Breast epithelium (tissue), 4 donors: ENCODE measurements around the gene ELOVL5. TPM values are rescaled to one million over a fixed set of nuclear protein-coding genes. Genes with fewer than 3 reads are reported as not detected.

Experiments used
- DNase-seq, 2 donors: peaks; one replicate each; pipeline ENCODE4 v3.0.0-alpha.2; 2019; ENCODE audit warnings: low spot score in 2 of 2
- H3K27ac ChIP-seq, 2 donors: fragments of 200-600 bp; sonication (generic) in 1 of 2; one replicate each; pipeline ENCODE4 v1.5.1; 2016 to 2019; ENCODE audit warnings: mild to moderate bottlenecking in 1 of 2
- H3K27me3 ChIP-seq, 2 donors: fragments of 200-600 bp; sonication (generic) in 1 of 2; one replicate each; pipeline versions ENCODE4 v1.5.1 to v1.6.0; 2017 to 2019; ENCODE audit warnings: control low read depth in 1 of 2, mild to moderate bottlenecking in 1 of 2
- H3K36me3 ChIP-seq: fragments of 200-600 bp; one replicate; pipeline ENCODE4 v1.5.1; 2019
- H3K4me1 ChIP-seq, 2 donors: fragments of 200-600 bp; sonication (generic); one replicate each; pipeline ENCODE4 v1.5.1; 2016 to 2019; ENCODE audit warnings: control low read depth in 1 of 2
- H3K4me3 ChIP-seq, 3 donors: fragments of 200-600 bp; sonication (generic); 1 replicate in 2 of 3; 2 replicates in 1 of 3; pipeline ENCODE4 v1.5.1; 2016 to 2019; ENCODE audit warnings: mild to moderate bottlenecking in 3 of 3, moderate library complexity in 2 of 3
- H3K9me3 ChIP-seq, 2 donors: fragments of 200-600 bp; sonication (generic) in 1 of 2; one replicate each; pipeline ENCODE4 v1.5.1; 2016 to 2019; ENCODE audit warnings: control low read depth in 1 of 2
- POLR2A ChIP-seq: fragments of 450-650 bp; IDR thresholded peaks from one replicate; pipeline ENCODE4 v1.6.1; 2016; ENCODE audit warnings: antibody characterized with exemption, mild to moderate bottlenecking, moderate library complexity
- POLR2AphosphoS5 ChIP-seq, 3 donors: sonication (generic); formaldehyde crosslinking; IDR thresholded peaks; one replicate each; pipeline ENCODE4 v1.6.1; 2017; ENCODE audit warnings: antibody characterized with exemption in 3 of 3
- intact Hi-C: fragments of 100-400 bp; cut with DNase I; formaldehyde crosslinking; loops from one replicate; pipeline ENCODE4 v1.15.1; 2023; ENCODE audit warnings: low total_unique reads
- total RNA-seq, 3 donors: library from RNA; depleted of rRNA; stranded (reverse); fragments of >200 nt; gene quantifications; one replicate each; pipeline ENCODE4 v1.1.0, GENCODE V29; 2016
- TF ChIP-seq, protein P1 (sequence below), 3 donors: fragments of 450-650 bp; IDR thresholded peaks; one replicate each; pipeline ENCODE4 v1.5.1; 2016 to 2017; ENCODE audit warnings: antibody characterized with exemption in 3 of 3, mild to moderate bottlenecking in 3 of 3, moderate library complexity in 3 of 3

Gene ELOVL5
- total RNA-seq, 3 donors from 2014 or later, result 245 to 427 (median 272) TPM

GRCh38 chr6:53244958-53245357 lies 103.8 kb downstream of the ELOVL5 start:
- no peaks in the 10 kb centered on the region for H3K36me3 ChIP-seq
- H3K4me3 ChIP-seq, result no peak overlapping the region
- no peaks in the 10 kb centered on the region for H3K9me3 ChIP-seq
- no peaks in the 10 kb centered on the region for H3K4me1 ChIP-seq
- TF ChIP-seq POLR2AphosphoS5 (IDR thresholded peaks at IDR 0.05) (no peak), POLR2A (no peak)
- TF ChIP-seq, protein P1, sequence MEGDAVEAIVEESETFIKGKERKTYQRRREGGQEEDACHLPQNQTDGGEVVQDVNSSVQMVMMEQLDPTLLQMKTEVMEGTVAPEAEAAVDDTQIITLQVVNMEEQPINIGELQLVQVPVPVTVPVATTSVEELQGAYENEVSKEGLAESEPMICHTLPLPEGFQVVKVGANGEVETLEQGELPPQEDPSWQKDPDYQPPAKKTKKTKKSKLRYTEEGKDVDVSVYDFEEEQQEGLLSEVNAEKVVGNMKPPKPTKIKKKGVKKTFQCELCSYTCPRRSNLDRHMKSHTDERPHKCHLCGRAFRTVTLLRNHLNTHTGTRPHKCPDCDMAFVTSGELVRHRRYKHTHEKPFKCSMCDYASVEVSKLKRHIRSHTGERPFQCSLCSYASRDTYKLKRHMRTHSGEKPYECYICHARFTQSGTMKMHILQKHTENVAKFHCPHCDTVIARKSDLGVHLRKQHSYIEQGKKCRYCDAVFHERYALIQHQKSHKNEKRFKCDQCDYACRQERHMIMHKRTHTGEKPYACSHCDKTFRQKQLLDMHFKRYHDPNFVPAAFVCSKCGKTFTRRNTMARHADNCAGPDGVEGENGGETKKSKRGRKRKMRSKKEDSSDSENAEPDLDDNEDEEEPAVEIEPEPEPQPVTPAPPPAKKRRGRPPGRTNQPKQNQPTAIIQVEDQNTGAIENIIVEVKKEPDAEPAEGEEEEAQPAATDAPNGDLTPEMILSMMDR (IDR thresholded peaks at IDR 0.05), result no peak
- H3K27me3 ChIP-seq, result no peaks in the 10 kb centered on the region
- H3K27ac ChIP-seq, result no peak overlapping the region
- no peak for DNase-seq
- intact Hi-C loops, result no loop called here

- Histone ChIP-seq H3K9me3 (no peaks in the 10 kb centered on the region), H3K4me3 (no peak overlapping the region), H3K27ac (no peak overlapping the region), H3K36me3 (no peaks in the 10 kb centered on the region), H3K4me1 (no peaks in the 10 kb centered on the region), H3K27me3 (no peaks in the 10 kb centered on the region)
- TF ChIP-seq POLR2A, result no peak
- TF ChIP-seq, protein P1 (IDR thresholded peaks at IDR 0.05), result no peak
- TF ChIP-seq POLR2AphosphoS5 (IDR thresholded peaks at IDR 0.05), result no peak
- intact Hi-C loops, result no loop called here
- DNase-seq, result no peak
These were observed 104.3 kb downstream of the ELOVL5 start for GRCh38 chr6:53244399-53244931.

- intact Hi-C loops, result no loop called here
- Histone ChIP-seq H3K4me3 (no peak overlapping the region), H3K4me1 (no peaks in the 10 kb centered on the region), H3K27me3 (no peaks in the 10 kb centered on the region), H3K36me3 (no peaks in the 10 kb centered on the region), H3K9me3 (no peaks in the 10 kb centered on the region), H3K27ac (no peak overlapping the region)
- TF ChIP-seq POLR2AphosphoS5 (IDR thresholded peaks at IDR 0.05) (no peak), POLR2A (no peak)
- TF ChIP-seq, protein P1 (IDR thresholded peaks at IDR 0.05), result no peak
- no peak for DNase-seq
These were observed 106.8 kb downstream of the ELOVL5 start for GRCh38 chr6:53241938-53242337.

DNA sequence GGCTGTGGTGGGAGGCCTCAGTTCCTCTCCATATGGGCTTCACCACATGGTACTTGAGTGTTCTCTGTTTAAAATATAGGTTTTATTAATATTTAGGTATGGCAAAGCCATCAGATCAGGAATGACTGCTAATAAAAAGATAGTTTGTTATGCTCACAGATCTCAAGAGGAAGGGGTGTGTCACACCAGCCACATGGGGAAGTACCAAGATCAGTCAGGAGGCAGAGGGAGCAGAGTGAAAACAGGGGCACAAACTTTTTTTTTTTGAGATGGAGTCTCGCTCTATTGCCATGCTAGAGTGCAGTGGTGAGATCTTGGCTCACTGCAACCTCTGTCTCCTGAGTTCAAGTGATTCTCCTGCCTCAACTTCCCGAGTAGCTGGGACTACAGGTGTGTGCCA lies 108.0 kb downstream of the ELOVL5 start:
- intact Hi-C loops, result no loop called here
- Histone ChIP-seq H3K9me3 (no peaks in the 10 kb centered on the region), H3K27me3 (no peaks in the 10 kb centered on the region), H3K36me3 (no peaks in the 10 kb centered on the region), H3K4me1 (no peaks in the 10 kb centered on the region), H3K27ac (no peak overlapping the region), H3K4me3 (no peak overlapping the region)
- TF ChIP-seq, protein P1 (IDR thresholded peaks at IDR 0.05), result no peak
- TF ChIP-seq POLR2A (no peak), POLR2AphosphoS5 (IDR thresholded peaks at IDR 0.05) (no peak)
- no peak for DNase-seq

DNA sequence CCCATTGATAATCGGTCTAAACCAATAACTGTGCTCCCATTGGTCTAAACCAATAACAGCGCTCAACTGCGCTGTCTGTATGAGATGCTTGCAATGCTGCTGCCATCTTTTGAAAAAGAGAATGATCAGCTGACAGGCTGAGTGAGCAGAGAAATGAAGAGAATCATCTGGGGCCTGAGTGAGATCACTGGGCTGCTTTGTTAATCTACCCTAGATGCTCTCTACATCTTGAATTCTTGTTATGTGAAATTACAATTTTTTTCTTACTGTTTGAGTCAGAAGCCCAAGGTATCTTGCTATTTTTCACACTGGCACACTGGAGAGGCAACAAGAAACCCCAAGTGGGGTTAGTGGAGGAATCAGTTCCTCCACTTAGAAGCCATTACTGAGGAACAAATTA lies 108.6 kb downstream of the ELOVL5 start:
- no peaks in the 10 kb centered on the region for H3K4me1 ChIP-seq
- DNase-seq, result no peak
- H3K36me3 ChIP-seq, result no peaks in the 10 kb centered on the region
- H3K4me3 ChIP-seq, result no peak overlapping the region
- intact Hi-C loops, result no loop called here
- H3K9me3 ChIP-seq, result no peaks in the 10 kb centered on the region
- no peaks in the 10 kb centered on the region for H3K27me3 ChIP-seq
- TF ChIP-seq, protein P1 (IDR thresholded peaks at IDR 0.05), result no peak
- TF ChIP-seq POLR2AphosphoS5 (IDR thresholded peaks at IDR 0.05) (no peak), POLR2A (no peak)
- H3K27ac ChIP-seq, result no peak overlapping the region
